ENCODE measurements around the gene KCNN1.

Gene KCNN1

GRCh38 chr19:17947815-17948513 lies 18.9 kb upstream of the KCNN1 start:
- peak; percentile 98 for DNase-seq (ENCODE audit: low spot score)

DNA sequence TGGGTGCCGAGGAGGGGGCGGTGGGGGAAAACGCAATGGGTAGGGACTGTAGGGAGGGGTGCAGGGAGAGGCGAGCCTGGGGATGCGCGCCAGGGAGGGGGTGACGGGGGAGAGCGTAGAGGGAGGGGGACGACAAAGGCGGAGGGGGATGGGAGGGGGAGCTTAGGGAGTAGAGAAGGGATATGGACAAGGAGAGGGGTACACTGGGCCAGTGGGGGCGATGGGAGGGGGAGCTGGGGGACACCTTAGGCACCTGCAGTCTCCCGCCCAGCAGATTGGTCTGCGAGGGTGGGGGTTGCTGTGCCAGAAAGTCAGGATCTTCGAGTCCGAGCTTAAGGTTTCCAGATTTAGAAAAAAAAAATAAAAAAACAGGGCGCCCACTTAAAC lies 18.4 kb upstream of the KCNN1 start:
- no peak for DNase-seq (ENCODE audit: low spot score)

- DNase-seq (ENCODE audit: low spot score) = no peak
Observed at GRCh38 chr19:17948931-17949930, 17.7 kb upstream of the KCNN1 start.

DNA sequence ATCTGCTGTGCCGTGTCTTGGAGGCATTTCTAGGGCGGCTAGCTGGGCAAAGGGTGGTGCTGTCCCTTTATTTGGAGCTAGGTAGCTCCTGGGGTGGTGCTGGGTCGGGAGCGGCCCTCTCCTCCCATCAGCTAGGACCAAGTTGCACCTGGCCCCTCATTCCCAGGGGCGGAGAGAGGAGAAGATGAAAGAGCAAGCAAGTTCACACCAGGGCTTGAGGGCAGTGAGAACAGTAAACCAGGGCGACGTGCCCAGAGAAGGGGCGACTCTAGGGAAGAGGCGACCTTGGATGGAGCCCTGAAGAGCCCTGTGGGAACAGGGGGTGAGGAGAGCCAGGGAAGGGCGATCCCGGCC lies 17.0 kb upstream of the KCNN1 start:
- DNase-seq (ENCODE audit: low spot score) = no peak

- DNase-seq (ENCODE audit: low spot score) = no peak
Observed at GRCh38 chr19:17950310-17951156, 16.4 kb upstream of the KCNN1 start.

GRCh38 chr19:17951157-17951989 lies 15.5 kb upstream of the KCNN1 start:
- DNase-seq (ENCODE audit: low spot score) = no peak

GRCh38 chr19:17951990-17952976 lies 14.6 kb upstream of the KCNN1 start:
- no peak for DNase-seq (ENCODE audit: low spot score)

- no peak for DNase-seq (ENCODE audit: low spot score)
Observed at GRCh38 chr19:17953316-17953801, 13.5 kb upstream of the KCNN1 start.

DNA sequence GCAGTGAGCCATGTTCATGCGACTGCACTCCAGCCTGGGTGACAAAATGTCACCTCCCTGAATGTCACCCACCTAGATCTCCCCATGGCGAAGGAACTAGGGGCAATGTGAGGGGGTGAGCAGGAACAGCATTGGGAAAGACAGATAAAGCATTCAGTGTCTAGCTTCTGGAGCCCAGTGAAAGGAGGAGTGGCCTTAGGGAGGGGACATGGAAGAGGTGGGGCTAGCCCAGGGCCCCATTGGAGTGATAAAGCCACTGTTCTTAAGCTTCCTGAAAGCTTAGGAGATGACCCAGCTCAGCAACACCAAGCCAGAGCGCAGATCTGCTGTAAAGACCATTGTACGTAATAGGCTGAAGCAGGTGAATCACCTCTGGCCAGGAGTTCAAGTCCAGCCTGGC lies 13.0 kb upstream of the KCNN1 start:
- no peak for DNase-seq (ENCODE audit: low spot score)

- DNase-seq (ENCODE audit: low spot score) = no peak
Observed at GRCh38 chr19:17954401-17954800, 12.5 kb upstream of the KCNN1 start.

DNA sequence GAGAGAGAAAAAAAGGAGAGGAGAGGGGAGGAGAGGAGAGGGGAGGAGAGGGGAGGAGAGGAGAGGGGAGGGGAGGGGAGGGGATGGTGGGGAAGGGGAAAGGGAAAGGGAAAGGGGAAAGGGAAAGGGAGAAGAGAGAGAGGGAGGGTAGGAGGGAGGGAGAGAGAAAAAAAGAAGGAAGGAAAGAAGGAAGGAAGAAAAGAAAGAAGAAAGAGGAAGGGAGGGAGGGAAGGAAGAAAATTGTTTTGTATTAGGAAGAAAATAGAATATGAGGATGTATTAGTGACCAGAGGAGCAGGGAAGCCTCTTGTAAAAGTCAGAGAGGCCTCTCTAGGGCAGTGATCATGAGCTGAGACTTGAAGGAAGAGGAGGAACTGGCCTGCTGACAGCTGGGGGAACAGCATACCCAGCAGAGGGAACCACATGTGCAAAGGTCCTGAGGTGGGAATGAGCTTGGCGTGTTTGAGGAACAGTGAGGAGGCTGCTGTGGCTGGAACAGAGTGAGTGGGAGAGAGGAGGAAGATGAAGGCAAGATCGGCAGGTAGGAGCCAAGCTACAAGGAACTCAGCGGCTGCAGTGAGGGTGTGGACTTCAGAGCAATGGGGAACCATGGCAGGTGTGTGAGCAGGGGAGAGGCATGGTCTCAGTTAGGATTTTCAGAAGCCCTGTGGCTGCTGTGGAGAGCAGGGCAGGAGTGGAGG lies 9.6 kb upstream of the KCNN1 start:
- no peak for DNase-seq (ENCODE audit: low spot score)

GRCh38 chr19:17957885-17958284 lies 9.0 kb upstream of the KCNN1 start:
- no peak for DNase-seq (ENCODE audit: low spot score)

- DNase-seq (ENCODE audit: low spot score) = no peak
Observed at GRCh38 chr19:17963936-17964691, 2.8 kb upstream of the KCNN1 start.

- no peak for DNase-seq (ENCODE audit: low spot score)
Observed at GRCh38 chr19:17965370-17966128, 1.4 kb upstream of the KCNN1 start.

DNA sequence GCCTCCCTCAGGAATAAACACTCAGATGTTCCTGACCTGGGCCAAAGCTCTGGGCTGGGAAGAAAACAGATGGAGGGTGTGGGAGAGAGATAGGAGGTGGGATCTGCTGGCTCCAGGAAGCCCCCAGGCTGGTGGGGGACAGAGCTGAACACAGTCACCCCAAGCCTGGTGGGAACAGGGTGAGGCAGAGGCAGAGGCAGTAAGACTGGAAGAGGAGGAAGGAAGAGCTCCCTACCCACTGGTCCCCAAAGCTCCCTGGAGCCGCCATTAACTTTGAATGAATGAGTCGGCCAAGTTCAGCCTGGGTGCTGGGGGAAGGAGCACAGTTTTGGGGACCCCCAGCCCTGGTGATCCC lies 801 bp upstream of the KCNN1 start:
- DNase-seq (ENCODE audit: low spot score) = no peak

DNA sequence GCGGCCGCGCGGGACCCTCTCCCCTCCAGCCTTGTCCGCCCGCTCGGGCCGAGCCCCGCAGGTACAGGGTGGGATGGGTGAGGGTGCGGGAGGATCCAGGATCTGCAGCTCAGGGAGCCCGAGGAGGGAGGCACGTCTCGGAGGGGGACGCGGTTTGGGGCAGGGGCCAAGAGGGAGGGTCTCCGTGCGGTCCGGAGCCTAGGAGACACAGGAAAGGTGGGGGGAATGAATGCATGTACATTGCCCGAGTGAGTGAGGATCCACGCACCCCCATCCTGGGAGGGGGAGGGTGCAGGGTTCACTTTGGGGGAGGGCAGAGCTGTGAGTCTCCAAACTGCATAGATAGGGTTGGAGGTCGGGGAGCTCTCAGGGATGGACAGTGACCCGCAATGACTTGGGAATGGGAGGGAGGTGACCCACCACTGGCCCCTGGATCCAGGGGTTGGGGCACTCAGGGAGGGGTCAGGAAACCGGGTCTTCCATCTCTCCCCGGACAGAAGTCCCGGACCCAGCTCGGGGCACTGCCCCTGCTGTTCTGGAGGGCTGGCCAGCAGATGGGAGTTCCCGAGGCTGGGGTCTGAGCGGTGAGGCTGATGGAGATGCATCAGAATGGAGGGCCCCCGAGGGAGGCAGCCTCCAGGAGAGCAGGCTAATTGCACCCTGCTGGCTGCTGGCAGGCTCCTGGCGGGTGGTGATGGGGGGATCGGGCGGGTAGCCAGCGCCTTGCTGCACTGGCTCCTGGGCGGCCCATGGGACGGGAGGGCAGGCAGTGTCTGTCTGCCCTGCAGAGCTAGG lies 547 bp downstream of the KCNN1 start:
- DNase-seq (ENCODE audit: low spot score) = no peak

DNA sequence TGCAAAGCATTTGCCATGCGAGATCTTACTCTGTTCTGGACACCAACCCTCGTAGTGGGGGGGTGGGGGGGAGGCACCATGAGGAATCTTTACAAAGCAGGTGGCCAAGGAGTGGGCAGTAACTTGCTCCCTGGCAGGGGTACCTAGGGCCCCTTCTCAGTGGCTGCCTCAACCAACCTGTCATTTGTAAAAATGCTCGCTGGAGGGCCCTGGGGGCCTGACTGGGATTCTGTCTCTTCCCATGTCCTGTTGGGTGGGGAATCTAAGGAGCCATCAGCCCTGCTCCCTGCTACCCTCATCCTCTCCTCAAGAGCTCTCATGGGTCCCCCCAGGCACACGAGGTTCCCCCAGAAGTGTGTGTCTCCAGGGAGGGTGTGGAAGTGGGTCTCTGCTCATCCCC lies 1.5 kb downstream of the KCNN1 start:
- no peak for DNase-seq (ENCODE audit: low spot score)

Data from LoVo (cell line).